ENCODE measurements around the gene ALG1.
"Not testable (repeated sequence)": the region's sequence is repeated elsewhere in the genome, so short reads cannot be mapped to it uniquely, and the experiment has no call there.

The ALG1 gene

DNA sequence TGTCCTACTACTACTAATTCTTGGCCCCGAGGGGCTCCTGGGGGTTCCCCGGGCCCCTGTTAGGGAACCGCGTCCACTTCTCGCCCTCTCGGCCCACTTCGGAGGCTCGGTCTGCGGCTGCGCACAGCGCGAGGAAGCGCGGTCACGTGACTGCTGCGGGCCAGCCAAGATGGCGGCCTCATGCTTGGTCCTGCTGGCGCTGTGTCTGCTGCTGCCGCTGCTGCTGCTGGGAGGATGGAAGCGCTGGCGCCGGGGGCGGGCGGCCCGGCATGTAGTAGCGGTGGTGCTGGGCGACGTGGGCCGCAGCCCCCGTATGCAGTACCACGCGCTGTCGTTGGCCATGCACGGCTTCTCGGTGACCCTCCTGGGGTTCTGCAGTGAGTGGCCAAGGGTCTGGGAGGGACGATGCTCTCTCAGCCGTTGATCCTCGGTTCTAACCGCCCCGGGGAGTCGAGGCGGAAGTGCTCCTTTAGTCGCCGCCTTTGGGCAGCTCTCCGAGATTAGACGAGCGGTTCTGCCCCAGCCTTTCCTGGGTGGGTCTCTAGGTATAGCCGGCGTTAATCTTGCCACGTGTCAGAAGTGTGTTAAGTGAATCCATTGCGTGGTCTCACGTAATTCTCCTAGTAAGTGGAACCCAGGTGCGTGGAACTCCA lies at the start of gene ALG1:
Gene ALG1, plus strand, starts transcription at position 163 of the 653 bp plus-strand sequence. Its CDS starts 7 bp downstream, at position 170.
- peak; percentile 85 for DNase-seq

- DNase-seq = no peak
Observed at GRCh38 chr16:5022521-5022920, 49.1 kb upstream of the ALG1 start.

DNA sequence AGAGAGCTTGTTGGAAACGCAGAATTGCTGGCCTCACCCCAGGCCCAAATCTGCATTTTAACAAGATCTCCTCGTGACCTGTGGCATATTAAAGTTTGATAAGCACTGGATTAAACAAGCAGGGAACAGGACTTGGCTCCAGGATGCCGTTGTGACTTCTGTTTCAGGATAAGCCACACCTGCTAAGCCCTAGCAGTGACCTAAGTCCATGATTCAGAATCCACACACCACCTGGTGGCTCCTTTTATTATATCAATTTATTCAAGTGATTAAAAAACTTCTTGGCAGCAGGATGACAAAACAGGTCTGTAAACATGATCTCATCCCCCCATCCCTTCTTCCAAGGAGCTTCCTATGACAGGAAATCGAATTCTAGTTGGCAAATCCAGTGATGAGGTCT lies 47.0 kb upstream of the ALG1 start:
- DNase-seq = peak; percentile 55

- peak; percentile 63 for DNase-seq
Observed at GRCh38 chr16:5025171-5025632, 46.4 kb upstream of the ALG1 start.

GRCh38 chr16:5026664-5027063 lies 45.0 kb upstream of the ALG1 start:
- DNase-seq = no peak

- no peak for DNase-seq
Observed at GRCh38 chr16:5027086-5027485, 44.6 kb upstream of the ALG1 start.

DNA sequence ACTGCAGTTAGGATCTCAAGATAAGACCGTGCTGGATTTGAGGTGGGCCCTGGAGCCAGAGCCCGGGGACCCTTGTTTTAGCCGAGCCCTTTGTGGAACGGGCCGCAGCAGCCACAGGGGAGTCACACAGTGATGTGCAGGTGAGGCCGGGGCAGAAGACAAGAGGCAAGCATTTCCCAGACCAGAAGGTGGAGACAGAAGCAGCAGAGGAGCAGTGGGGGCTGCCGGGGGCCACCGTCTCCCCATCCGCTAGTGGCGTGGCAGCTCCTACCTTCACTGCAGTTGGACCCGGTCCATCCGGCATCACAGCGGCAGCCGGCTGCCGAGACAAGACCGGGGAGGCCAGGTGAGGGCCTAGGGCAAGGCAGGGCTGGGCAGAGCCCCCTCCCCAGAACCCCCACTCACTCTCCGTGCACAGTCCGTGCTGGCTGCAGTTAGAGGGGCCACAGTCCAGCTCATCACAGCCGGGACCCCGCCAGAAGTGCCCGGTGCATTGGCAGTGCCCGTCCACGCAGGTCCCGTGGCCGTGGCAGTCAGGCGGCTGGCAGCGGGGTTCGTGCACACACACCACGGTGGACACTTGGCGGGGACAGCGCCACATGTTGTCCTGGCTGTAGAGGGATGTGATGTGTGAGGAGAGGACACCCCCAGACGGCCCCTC lies 43.9 kb upstream of the ALG1 start:
- DNase-seq = no peak

- no peak for DNase-seq
Observed at GRCh38 chr16:5028950-5029475, 42.6 kb upstream of the ALG1 start.

DNA sequence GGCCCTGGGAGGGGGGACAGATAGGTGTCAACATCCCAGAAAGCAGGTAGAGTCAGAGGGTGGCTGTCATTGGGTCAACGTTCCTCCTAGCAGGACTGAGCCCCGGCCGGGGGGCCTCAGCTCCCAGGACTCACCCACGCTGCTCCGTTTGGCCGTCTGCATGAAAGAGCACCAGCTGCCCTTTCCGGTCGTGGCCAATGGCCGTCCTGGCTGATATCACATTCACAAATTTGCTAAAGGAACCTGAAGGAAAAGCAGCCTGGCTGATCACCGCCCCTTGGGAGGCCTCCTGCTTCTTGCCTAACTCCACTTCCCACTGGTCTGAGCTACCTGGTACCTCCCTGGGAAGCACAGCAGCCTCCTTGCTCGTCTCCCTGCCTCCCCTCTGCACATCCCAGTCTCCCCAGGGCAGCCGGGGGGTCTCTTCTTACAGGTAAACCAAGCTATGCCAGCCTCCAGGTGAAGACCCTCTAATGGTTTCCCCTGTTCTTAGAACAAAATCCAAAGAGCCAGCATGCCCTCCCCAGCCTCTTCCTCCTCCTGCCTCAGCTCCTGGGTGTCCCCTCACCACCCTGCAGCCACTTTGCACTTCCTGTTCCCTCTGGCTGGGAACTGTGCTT lies 41.3 kb upstream of the ALG1 start:
- no peak for DNase-seq

GRCh38 chr16:5031601-5032000 lies 40.0 kb upstream of the ALG1 start:
- no peak for DNase-seq

- DNase-seq = no peak
Observed at GRCh38 chr16:5032748-5033167, 38.9 kb upstream of the ALG1 start.

- DNase-seq = peak; percentile 55
Observed at GRCh38 chr16:5033256-5034166, 38.1 kb upstream of the ALG1 start, which contains the start of gene NAGPA. TSS of gene NAGPA (minus strand) at chr16:5033935. CDS start at chr16:5033914, 21 bp downstream.

GRCh38 chr16:5034167-5034523 lies 37.5 kb upstream of the ALG1 start:
- no peak for DNase-seq

- no peak for DNase-seq
Observed at GRCh38 chr16:5035909-5036227, 35.8 kb upstream of the ALG1 start.

DNA sequence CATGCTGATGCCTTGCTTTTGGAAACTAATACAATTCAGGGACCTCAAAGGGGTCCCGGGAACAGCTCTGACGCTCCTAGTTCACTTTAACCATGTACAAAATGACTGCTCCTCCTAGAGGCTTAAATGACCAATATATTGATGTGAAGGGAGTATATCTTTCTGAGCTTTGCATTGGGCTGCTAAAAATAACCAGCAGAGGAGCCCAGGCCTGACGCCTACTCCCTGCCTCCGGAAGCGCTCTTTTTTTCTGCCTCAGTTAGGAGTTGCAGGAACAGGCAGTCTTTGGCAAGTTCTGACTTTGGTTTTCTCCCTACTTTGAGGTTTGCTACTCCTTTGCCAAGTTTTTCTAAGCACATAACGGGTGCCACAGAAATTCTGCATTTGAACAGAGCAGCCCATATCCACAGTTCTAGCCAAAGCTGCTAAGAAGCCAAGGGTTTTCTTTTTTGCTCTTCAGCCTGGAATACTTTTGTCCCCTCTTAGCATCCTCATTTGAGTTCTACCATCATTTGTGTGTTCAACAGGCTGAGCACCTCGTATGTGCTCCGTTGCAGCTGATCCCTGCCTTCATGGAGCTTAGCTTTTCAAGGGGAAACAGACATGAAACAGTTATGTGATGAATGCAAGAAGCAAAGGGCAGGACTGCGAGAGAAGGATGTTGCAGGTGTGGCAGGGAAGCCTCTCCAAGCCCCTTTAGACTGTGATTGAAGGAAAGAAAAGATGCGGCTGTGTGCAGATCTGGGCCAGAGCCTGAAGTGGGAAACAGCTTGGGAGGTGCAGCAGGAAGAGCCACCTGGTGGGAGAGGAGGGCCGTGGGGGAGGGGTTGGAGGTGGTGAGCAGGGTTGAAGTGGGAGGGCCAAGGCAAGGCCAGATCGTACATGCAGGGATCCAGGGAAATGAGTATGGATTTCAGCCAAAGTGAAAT lies 35.2 kb upstream of the ALG1 start:
- DNase-seq = no peak

- DNase-seq = no peak
Observed at GRCh38 chr16:5040451-5040850, 31.2 kb upstream of the ALG1 start.

- DNase-seq = no peak
Observed at GRCh38 chr16:5041600-5042133, 30.0 kb upstream of the ALG1 start.

- no peak for DNase-seq
Observed at GRCh38 chr16:5042574-5043171, 29.0 kb upstream of the ALG1 start.

- DNase-seq = no peak
Observed at GRCh38 chr16:5044011-5044540, 27.6 kb upstream of the ALG1 start.

DNA sequence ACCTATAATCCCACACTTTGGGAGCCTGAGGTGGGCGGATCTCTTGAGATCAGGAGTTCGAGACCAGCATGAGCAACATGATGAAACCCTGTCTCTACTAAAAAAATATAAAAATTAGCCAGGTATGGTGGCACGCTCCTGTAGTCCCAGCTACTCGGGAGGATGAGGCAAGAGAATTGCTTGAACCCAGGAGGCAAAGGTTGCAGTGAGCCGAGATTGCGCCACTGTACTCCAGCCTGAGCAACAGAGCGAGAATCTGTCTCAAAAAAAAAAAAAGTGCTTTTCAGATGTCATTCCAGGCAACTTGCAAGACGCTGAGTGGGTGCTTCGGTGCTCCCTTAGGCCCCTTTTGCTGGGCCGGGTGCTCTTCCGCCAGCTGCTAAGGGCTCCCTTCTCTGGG lies 27.1 kb upstream of the ALG1 start:
- DNase-seq = not testable (repeated sequence)
